Stimulated activated CD4-positive, alpha-beta T cell treated with anti-CD3 and anti-CD28 coated beads, Interleukin-1b, Interleukin-23, amount 100 ng/mL, for 1 hour (primary cell): ENCODE results near the gene CACNA1B.
"Not testable (repeated sequence)": the region's sequence is repeated elsewhere in the genome, so short reads cannot be mapped to it uniquely, and the experiment has no call there.

Experiments used
- DNase-seq, 2 donors: peaks; one replicate each; pipeline ENCODE4 v3.0.0-alpha.2; 2020; ENCODE audit warnings: low read depth in 2 of 2

The CACNA1B gene

GRCh38 chr9:137889966-137890365 lies 12.4 kb downstream of the CACNA1B start:
- DNase-seq, result not testable (repeated sequence)

- DNase-seq, result not testable (repeated sequence)
Observed at GRCh38 chr9:137890768-137891587, 13.4 kb downstream of the CACNA1B start.

DNA sequence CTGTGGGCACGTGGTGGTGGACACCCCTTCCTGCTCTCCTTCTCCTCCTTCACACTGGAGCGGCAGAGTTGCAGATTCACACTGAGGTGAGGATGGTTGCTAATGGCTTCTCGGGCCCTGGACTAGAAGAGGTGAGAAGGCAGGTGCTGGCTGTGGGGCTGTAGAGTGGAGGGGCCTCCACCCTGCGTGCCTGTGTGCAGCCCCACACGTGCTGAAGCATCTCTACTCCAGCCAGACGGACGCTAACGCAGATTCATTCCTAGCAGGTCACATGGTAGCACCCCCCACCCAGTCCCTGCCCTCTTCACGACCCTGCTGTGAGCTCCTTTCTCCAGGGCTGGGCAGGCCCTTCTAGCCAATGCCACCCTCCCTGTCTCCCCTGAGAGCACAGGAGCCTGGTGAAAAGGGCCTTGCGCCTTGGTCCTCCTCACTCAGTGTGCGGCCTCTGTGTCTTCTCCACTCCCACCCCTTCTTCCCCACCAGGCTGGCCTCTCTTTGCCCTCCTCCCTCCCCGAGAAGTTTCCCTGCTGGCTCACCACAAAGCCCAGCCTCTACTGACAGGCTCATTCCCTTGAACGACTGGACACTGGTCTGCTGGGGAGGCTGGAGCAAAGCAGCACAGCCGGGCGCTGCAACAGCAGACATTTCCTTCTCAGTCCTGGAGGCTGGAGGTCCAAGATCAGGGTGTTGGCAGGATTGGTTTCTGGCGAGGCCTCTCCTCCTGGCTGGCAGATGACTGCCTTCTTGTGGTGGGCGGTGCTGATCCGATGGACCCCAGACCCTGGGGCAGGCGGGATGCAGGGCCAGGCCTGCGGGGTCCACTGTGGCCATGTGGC lies 14.2 kb downstream of the CACNA1B start:
- DNase-seq, result no peak

- no peak for DNase-seq
Observed at GRCh38 chr9:137892424-137893191, 15.0 kb downstream of the CACNA1B start.

- DNase-seq, result no peak
Observed at GRCh38 chr9:137893670-137894069, 16.1 kb downstream of the CACNA1B start.

- DNase-seq, result no peak
Observed at GRCh38 chr9:137899551-137900360, 22.2 kb downstream of the CACNA1B start.

- DNase-seq, result no peak
Observed at GRCh38 chr9:137900584-137901310, 23.2 kb downstream of the CACNA1B start.

GRCh38 chr9:137902646-137903045 lies 25.1 kb downstream of the CACNA1B start:
- DNase-seq, result no peak

DNA sequence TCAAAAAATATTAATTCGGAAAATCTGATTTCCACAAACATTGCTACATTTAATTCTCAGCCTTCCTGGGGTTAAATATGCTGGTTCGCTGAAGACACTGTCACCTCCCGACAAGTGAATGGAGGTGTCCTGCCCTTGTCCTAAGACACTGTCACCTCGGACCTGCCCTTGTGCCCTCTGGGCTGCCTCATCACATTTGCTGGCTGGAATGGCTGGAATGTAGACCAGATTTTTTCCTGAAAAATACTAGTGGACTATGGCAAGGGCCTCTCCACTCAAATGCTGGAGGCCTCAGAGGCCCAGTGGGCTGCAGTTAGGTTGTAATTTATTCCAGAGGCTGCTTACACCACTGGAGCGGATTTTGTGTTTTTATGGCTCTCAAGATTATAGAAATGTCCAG lies 28.2 kb downstream of the CACNA1B start:
- no peak for DNase-seq

DNA sequence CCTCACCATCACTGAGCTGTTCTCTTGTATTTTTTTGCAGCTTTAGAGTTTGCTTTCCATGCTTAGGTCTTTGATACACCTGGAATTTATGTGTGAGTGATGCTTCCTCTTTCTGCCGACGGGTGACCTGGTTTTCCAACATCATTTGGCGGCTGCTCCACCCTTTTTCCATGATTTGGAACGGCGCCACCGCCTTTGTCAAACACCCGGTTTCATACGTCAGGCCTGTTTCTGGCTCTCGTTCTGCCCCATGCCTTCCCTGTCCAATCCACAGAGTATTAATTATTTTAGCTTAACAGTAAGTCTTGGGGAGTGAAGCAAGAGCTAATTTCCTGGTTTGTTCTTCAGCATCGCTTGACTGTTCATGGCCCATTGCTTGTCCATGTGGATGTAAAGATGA lies 30.2 kb downstream of the CACNA1B start:
- no peak for DNase-seq

- no peak for DNase-seq
Observed at GRCh38 chr9:137912671-137913070, 35.1 kb downstream of the CACNA1B start.

DNA sequence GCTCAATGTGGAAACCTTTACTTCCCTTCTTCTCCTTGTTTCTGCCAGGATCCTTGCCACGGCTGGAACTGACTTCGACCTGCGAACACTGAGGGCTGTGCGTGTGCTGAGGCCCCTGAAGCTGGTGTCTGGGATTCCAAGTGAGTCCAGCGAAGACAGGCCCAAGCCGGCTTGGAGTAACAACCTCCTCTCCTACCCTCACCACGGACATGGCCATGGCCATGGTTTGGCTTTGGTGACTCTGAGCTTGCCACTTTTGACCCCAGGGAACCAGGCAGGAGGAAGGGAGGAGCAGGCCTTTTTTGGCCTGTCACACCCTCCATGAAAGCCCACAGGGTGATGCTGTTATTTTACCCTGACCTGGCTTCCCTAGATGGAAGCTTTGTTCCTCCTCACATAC lies 35.5 kb downstream of the CACNA1B start:
- no peak for DNase-seq

DNA sequence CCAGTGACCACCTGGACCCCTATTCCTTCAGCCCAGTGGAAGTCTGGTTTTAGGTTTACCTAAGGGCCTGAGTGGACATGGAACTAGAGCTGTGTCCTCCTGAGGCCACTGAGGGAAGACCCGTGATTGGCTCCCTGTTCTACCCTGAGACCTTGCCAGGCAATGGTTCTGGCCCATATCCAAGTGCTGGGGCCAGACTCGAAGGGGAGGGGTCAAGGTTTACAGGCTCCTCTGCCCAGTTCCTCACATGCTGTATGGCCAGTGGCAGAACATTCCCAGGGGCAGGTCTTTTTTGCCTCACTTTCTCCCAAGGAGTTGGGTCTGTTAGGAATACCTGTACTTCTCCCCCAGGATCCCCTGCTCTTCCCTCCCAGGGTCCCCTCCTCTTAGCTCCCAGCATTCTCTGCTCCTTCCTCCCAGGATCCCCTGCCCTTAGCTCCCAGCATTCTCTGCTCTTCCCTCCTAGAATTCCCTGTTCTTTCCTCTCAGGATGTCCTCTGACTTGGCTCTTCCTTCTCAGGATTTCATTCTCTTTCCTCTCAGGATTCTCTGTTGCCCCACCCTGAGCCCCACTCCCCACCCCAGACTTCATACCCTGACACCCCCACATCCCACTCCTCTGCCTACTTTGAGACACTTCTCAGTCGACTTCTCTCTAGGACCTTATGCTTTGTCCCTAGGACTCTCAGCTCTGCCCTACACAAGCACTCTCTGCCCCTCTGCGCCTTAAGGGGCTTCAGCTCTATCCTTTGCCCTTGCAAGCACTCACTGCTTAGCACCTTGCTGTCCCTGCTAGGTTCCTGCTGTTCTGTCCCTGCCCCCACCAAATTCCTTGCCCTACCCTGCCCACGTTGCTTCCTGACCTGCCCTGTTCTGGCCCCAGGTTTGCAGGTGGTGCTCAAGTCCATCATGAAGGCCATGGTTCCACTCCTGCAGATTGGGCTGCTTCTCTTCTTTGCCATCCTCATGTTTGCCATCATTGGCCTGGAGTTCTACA lies 36.5 kb downstream of the CACNA1B start:
- DNase-seq, result no peak

- no peak for DNase-seq
Observed at GRCh38 chr9:137916540-137916939, 39.0 kb downstream of the CACNA1B start.

DNA sequence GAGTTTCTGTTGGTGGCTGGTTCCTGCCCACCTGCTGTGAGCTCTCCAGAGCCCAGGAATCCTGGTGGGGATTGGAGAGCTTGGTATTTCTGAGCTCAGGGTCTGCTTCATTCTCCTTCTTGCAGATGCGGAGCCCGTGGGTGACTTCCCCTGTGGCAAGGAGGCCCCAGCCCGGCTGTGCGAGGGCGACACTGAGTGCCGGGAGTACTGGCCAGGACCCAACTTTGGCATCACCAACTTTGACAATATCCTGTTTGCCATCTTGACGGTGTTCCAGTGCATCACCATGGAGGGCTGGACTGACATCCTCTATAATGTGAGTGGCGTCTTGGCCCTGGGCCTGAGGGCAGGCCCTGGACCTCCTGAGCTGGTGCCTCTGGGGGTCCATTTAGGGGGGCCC lies 39.5 kb downstream of the CACNA1B start:
- DNase-seq, result no peak

DNA sequence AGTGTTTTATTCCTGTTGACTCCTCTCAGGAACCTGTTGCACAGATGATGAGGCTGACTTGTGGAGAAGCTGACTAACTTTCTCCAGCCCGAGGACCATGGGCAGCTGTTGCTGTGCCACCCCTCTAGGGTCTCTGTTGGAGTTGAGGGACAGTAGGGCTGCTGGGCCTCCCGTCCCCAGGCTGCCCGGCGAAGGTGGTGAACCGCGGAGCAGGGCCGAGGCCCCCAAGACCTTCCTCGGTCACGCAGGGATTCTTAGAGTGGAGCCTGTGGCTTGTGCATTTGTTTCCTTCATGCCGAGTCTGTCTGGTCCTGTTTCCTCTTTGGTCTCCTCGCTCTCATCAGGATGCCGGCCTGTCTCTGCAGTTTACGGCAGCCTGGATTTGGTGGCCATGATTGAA lies 40.2 kb downstream of the CACNA1B start:
- DNase-seq, result no peak

DNA sequence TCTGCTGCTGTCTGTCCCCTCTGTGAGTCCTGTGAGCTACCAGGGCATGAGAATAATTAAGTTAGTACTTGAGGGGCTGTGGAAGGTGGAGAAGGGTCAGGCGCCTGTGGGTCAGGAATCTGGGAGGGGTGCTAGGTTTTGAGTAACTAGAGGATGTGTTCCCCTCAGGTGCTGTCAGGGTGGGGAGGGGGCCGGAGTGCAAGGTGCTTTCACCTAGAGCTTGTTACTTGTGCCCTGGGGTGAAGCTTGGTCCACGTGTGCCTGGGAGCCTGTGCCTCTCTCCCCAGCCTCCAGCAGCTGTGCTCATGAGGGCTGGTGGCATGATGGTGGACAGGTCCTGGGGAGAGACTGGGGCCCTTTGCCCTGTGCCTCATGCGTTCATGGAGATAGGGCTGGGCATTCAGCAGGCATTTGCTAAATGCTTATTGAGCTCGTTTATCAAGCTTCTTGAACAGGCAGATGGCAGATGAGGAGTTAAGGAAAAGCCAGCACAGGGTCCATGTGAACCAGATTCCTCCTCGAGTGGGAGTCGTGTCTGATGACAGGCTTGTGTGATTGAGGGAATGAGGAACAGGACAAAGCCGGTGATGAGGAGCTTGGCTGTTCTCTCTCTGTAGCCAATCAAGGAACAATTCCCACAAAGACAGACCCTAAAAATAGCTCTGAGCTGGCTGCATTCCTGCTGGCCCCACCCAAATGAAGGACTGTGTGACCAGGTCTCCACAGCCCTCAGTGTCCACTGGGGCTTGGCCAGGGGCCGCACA lies 40.9 kb downstream of the CACNA1B start:
- DNase-seq, result no peak

DNA sequence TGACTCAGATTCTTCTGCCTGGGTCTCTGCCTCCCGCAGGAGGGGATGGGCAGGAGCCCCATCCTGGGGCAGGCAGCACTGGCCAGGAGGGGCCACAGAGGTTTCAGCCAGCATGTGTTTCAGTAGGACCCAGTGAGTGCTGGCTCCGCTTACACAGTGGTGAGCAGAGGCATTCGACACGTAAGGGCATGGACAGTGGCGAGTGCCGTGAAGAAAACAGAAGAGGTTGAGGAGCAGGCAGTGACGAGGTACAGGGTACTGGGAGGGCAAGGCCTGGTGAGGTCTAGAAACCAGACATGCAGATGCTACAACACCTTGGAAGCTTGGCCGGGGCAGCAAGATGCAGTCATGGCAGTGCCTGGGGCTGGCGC lies 41.5 kb downstream of the CACNA1B start:
- DNase-seq, result no peak

- no peak for DNase-seq
Observed at GRCh38 chr9:137919649-137920141, 42.1 kb downstream of the CACNA1B start.
